Mesothelial cell of epicardium (in vitro differentiated cells): ENCODE data around the gene LIN7A. TPM values are rescaled to one million over a fixed set of nuclear protein-coding genes. Genes with fewer than 3 reads are reported as not detected.
"Not testable (repeated sequence)": the region's sequence is repeated elsewhere in the genome, so short reads cannot be mapped to it uniquely, and the experiment has no call there.

Source experiments
- DNase-seq, 2 experiments: peaks; one replicate each; pipeline ENCODE4 v3.0.0; 2021; ENCODE audit warnings: low spot score in 2 of 2; ENCODE audit not compliant: unreplicated experiment in 2 of 2
- H3K27ac Mint-ChIP-seq: 2 replicates; pipeline ENCODE4 v1.8.0; 2021; ENCODE audit warnings: mixed read lengths
- H3K27me3 Mint-ChIP-seq: 2 replicates; pipeline ENCODE4 v1.8.0; 2021; ENCODE audit warnings: low read depth, mixed read lengths
- H3K36me3 Mint-ChIP-seq: 2 replicates; pipeline ENCODE4 v1.8.0; 2021; ENCODE audit warnings: mixed read lengths
- H3K4me1 Mint-ChIP-seq: 2 replicates; pipeline ENCODE4 v1.8.0; 2021; ENCODE audit warnings: mixed read lengths
- H3K4me3 Mint-ChIP-seq: 2 replicates; pipeline ENCODE4 v1.8.0; 2021; ENCODE audit warnings: mild to moderate bottlenecking, moderate library complexity, mixed read lengths
- H3K9me3 Mint-ChIP-seq: 2 replicates; pipeline ENCODE4 v1.8.0; 2021; ENCODE audit warnings: mixed read lengths
- total RNA-seq: library from RNA; stranded (reverse); gene quantifications from 3 replicates; pipeline ENCODE4 v1.2.1, GENCODE V29; 2021
- TF ChIP-seq, protein P1 (sequence below): fragments of 200-600 bp; sonication (generic); IDR thresholded peaks from one replicate; pipeline ENCODE4 v1.5.0; 2021; ENCODE audit warnings: antibody characterized with exemption; ENCODE audit not compliant: unreplicated experiment

Gene LIN7A
- total RNA-seq, 1 donor from 2014 or later = 9.9 TPM

DNA sequence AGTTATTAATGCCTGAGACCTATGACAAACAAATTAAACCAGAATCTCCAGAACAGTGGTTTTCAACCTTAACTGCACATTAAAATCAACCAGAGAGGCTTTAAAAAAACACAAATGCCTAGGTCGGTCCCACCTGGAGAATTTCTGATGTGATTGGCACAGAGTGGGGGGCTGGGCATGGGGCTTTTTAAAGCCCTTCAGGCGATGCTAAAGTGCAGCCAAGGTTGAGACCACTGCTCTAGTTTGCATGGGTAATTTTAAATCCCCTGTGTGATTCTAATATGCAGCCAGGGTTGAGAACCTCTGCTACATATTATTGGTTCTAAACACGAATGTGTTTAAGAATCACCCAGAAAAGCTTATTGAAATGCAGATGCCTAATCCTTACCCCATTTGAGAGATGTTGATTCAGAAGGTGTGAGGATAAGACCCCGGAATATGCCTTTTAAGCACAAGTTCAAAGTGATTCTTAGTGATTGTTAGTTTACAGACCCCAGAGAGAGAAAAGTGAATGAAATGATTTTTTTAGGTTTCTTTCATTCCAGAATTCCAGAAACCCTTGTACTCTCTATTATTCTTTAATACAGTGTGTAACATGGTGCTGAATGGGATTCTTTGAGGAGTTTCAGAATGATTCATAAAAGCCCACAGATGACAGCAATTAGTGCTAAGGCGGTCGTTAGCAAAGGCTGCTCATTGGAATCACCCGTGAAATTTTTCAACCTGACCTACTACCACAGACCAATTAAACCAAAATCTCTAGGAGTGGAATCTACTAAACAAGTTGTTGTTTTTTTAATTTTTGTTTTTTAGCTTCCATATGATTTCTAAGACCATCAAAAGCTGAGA, 44.9 kb downstream of the LIN7A start:
- Mint-ChIP-seq H3K4me1 (peaks cover 6% of the 10 kb centered on the region), H3K9me3 (no peaks in the 10 kb centered on the region), H3K4me3 (no peak overlapping the region), H3K27me3 (no peaks in the 10 kb centered on the region), H3K27ac (no peak overlapping the region), H3K36me3 (no peaks in the 10 kb centered on the region)
- TF ChIP-seq, protein P1, sequence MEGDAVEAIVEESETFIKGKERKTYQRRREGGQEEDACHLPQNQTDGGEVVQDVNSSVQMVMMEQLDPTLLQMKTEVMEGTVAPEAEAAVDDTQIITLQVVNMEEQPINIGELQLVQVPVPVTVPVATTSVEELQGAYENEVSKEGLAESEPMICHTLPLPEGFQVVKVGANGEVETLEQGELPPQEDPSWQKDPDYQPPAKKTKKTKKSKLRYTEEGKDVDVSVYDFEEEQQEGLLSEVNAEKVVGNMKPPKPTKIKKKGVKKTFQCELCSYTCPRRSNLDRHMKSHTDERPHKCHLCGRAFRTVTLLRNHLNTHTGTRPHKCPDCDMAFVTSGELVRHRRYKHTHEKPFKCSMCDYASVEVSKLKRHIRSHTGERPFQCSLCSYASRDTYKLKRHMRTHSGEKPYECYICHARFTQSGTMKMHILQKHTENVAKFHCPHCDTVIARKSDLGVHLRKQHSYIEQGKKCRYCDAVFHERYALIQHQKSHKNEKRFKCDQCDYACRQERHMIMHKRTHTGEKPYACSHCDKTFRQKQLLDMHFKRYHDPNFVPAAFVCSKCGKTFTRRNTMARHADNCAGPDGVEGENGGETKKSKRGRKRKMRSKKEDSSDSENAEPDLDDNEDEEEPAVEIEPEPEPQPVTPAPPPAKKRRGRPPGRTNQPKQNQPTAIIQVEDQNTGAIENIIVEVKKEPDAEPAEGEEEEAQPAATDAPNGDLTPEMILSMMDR = no peak
- no peak for DNase-seq

DNA sequence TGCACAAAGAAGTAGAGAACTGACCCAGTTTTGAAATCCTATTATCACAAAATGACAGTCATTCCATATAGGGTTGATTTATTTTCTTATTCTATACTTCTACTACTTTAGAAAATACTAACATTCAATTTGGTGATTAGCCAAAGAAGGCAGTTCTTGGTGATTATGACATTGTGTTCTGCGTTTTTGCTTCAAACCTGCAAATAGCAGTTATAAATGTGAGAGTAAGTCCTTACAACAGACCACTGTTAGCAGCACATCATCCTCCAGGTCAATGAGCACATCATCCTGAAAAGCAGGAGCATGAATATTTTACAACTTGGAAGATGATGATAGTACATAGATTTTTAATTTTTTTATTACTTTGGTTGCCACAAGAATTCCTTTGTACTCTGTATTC, 53.1 kb downstream of the LIN7A start:
- H3K36me3 Mint-ChIP-seq = no peaks in the 10 kb centered on the region
- DNase-seq = no peak
- H3K27ac Mint-ChIP-seq = no peak overlapping the region
- TF ChIP-seq, protein P1 = no peak
- no peak overlapping the region for H3K4me3 Mint-ChIP-seq
- peaks cover 11% of the 10 kb centered on the region for H3K4me1 Mint-ChIP-seq
- H3K27me3 Mint-ChIP-seq = no peaks in the 10 kb centered on the region
- peaks cover 3% of the 10 kb centered on the region for H3K9me3 Mint-ChIP-seq

DNA sequence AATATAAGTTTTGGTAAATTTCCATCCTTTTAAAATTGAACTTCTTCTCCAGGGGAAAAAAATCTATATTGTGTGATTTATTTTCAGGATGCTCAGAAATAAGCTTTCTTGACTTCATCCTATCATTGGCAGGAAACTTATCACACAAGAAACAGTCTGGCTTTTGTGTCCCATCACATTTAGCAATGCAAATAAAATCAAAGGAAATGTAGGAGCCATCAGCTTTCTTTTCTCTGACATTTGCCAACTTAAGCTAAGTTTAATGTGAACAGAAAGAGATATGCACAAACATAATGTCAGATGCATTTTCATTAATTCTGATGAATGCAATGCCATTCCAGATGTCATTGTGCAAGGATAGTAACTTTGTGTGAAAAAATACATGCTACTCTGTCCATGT, 56.6 kb downstream of the LIN7A start:
- peaks cover 7% of the 10 kb centered on the region for H3K9me3 Mint-ChIP-seq

DNA sequence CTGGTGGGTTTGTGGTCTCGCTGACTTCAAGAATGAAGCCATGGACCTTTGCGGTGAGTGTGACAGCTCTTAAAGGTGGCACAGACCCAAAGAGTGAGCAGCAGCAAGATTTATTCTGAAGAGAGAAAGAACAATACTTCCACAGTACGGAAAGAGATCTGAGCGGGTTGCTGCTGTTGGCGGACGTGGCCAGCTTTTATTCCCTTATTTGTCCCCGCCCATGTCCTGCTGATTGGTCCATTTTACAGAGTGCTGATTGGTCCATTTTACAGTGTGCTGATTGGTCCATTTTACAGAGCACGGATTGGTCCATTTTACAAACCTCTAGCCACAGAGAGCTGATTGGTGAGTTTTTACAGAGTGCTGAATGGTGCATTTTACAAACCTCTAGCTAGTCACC, 59.3 kb downstream of the LIN7A start:
- H3K27ac Mint-ChIP-seq, H3K36me3 Mint-ChIP-seq, H3K9me3 Mint-ChIP-seq, DNase-seq, H3K27me3 Mint-ChIP-seq, H3K4me3 Mint-ChIP-seq: not testable (repeated sequence)
- peaks cover 14% of the 10 kb centered on the region for H3K4me1 Mint-ChIP-seq

More for the DNA sequence above, 56.6 kb downstream of the LIN7A start:
- H3K36me3 Mint-ChIP-seq = no peaks in the 10 kb centered on the region
- TF ChIP-seq, protein P1 = no peak
- H3K4me3 Mint-ChIP-seq = no peak overlapping the region
- no peak overlapping the region for H3K27ac Mint-ChIP-seq
- peaks cover 14% of the 10 kb centered on the region for H3K4me1 Mint-ChIP-seq
- no peaks in the 10 kb centered on the region for H3K27me3 Mint-ChIP-seq
- no peak for DNase-seq

DNA sequence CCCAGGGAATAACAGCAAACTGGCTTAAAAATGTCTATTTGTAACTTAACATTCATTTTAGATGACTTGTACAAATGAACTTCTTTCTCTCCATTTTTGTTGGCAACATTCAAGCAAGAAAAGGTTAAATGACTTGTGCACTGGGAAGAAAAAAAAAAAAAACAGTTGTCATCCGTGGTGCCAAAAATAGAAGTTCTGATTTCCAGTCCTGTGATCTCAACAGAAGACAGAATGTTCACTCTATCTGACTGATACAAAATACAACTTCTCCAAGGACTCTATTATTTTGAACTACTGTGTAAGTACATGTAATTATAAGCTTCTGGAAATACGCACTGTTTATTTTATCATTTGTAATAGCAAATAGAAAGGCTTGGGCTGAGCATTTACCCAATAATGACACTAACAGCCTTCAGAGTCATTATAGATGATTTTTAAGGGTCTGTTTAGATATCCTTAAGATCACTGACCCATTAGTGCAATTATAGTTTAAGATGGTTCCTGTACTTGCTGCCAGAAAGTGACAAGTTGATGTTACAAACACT, 59.9 kb downstream of the LIN7A start:
- TF ChIP-seq, protein P1 = no peak
- Mint-ChIP-seq H3K36me3 (no peaks in the 10 kb centered on the region), H3K4me3 (no peak overlapping the region), H3K27ac (no peak overlapping the region), H3K9me3 (peaks cover 3% of the 10 kb centered on the region), H3K27me3 (no peaks in the 10 kb centered on the region), H3K4me1 (peaks cover 14% of the 10 kb centered on the region)
- DNase-seq = no peak

DNA sequence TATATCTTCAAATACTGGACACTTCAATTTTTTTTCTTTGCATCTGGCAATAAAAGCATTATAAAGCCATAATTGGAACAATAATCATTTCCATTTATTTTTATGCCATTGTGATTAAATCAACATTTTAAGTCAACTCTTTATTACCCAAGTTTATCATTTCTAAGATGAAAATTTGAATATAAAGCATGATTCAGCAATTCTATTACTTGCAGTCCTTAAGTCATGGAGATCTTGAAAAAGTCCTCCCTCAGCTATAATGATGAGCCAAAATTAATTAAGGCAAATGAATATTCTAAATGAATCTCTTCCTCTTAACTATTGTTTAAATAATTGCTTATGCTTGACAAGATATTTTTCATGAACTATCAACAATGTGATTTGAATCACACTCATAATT, 65.7 kb downstream of the LIN7A start:
- H3K4me1 Mint-ChIP-seq = peaks cover 6% of the 10 kb centered on the region
- DNase-seq = no peak
- H3K36me3 Mint-ChIP-seq = no peaks in the 10 kb centered on the region
- H3K9me3 Mint-ChIP-seq = no peaks in the 10 kb centered on the region
- no peak overlapping the region for H3K27ac Mint-ChIP-seq
- no peak overlapping the region for H3K4me3 Mint-ChIP-seq
- H3K27me3 Mint-ChIP-seq = no peaks in the 10 kb centered on the region
- TF ChIP-seq, protein P1 = no peak
